Right ventricle myocardium superior (tissue), 1 donor: ENCODE measurements around the gene CABP2. TPM values are rescaled to one million over a fixed set of nuclear protein-coding genes. Genes with fewer than 3 reads are reported as not detected.
"Not testable (repeated sequence)": the region's sequence is repeated elsewhere in the genome, so short reads cannot be mapped to it uniquely, and the experiment has no call there.

ENCODE experiments used
- ATAC-seq: fragments of 200-7000 bp; cut with Tn5 transposase; one replicate; pipeline ENCODE4 v1.9.1; 2020; ENCODE audit warnings: mild to moderate bottlenecking; ENCODE audit not compliant: poor library complexity
- DNase-seq: peaks from one replicate; pipeline ENCODE4 v3.0.0-alpha.2; 2020
- intact Hi-C: fragments of 100-400 bp; cut with DNase I; formaldehyde crosslinking; loops from one replicate; pipeline ENCODE4 v1.11.2; 2022
- microRNA-seq: library from miRNA; unstranded; fragments of <30 nt; microRNA quantifications from one replicate; pipeline ENCODE4 v1.2.0, GENCODE V29; 2020
- total RNA-seq: library from RNA; stranded (reverse); fragmentation: NEBNext Ultra II Directional; extraction: Animal tissue kit (Norgen Biotek cat#: 25700); gene quantifications from one replicate; pipeline ENCODE4 v1.2.1, GENCODE V29; 2021
- donor health status: DM: no; HTN: yes; CAD: no; lungs with severe emphysema.

CABP2 gene
- total RNA-seq, 1 donor from 2014 or later = not detected

DNA sequence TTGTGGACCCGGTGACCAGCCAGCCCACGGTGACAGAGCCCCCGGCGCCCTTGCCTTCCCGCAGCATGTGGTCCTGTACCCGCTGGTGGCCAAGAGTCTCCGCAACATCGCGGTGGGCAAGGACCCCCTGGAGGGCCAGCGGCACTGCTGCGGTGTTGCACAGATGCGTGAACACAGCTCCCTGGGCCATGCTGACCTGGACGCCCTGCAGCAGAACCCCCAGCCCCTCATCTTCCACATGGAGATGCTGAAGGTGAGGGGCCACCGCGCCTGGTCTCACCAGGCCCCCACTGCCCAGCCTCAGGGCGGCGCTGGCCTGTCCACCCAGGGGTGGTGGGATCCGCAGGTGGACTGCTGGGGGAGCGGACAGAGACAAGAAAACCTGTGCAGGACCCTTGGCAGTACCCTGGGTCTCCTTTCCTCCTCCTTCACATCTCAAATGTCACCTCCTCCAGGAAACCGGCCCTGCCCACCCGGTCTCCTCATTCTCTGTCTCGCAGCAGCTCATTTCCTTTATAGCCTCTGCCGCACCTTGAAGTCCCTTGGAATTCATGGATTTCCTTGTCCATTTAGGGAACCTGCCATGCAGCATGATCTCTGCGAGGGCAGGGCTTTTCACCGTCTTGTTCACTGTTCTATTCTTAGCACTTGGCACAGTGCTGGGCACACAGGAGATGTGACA, 33.9 kb downstream of the CABP2 start:
- DNase-seq = no peak
- ATAC-seq = no peak
- intact Hi-C loops = no loop called here

- ATAC-seq = no peak
- no peak for DNase-seq
- intact Hi-C loops = no loop called here
Measured at GRCh38 chr11:67486481-67487195, 36.6 kb downstream of the CABP2 start.

DNA sequence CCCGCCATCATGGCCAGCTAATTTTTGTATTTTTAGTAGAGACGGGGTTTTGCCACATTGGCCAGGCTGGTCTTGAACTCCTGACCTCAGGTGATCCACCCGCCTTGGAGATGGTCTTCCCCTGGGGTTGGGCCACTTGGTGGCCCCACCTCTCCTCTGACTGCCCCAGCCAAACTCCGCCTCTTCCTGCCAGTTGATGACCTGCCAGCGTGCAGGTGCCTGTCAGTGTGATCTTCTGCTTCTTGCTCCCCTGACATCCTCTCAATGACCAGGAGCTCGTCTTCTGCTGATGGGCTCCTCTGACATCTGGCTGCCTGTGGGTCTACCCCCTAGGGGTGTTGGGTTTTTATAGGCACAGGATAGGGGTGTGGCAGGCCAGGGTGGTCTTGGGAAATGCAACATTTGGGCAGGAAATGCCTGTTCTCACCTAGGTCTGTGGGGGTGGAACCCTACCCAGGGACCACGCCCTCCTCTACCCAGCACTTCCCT, 37.3 kb downstream of the CABP2 start:
- ATAC-seq, intact Hi-C loops, DNase-seq: not testable (repeated sequence)

DNA sequence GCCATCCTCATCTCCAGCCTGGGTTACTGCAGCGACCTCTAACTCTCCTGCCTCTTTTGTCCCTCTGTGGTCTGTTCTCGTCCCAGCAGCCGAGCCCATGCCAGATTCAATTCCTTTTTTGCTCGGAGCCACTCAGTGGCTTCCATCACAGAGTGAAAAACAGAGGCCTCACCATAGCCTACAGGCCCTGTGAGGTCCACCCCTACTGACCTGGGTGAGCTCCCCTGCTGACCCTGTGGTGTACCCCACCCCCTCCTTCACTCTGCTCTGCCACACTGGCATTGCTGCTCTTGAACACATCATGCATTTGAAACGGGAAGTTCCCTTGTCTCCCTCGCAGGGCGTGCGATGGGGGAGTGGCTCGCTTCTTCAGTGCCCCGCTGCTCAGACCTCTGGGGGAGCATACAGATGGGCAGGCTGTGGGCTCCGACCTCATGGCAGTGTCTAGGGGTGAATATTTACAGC, 38.4 kb downstream of the CABP2 start:
- no peak for ATAC-seq
- peak; percentile 49 for DNase-seq
- intact Hi-C loops = no loop called here

- ATAC-seq = no peak
- no peak for DNase-seq
- intact Hi-C loops = no loop called here
Measured at GRCh38 chr11:67483831-67484665, 39.2 kb downstream of the CABP2 start.

DNA sequence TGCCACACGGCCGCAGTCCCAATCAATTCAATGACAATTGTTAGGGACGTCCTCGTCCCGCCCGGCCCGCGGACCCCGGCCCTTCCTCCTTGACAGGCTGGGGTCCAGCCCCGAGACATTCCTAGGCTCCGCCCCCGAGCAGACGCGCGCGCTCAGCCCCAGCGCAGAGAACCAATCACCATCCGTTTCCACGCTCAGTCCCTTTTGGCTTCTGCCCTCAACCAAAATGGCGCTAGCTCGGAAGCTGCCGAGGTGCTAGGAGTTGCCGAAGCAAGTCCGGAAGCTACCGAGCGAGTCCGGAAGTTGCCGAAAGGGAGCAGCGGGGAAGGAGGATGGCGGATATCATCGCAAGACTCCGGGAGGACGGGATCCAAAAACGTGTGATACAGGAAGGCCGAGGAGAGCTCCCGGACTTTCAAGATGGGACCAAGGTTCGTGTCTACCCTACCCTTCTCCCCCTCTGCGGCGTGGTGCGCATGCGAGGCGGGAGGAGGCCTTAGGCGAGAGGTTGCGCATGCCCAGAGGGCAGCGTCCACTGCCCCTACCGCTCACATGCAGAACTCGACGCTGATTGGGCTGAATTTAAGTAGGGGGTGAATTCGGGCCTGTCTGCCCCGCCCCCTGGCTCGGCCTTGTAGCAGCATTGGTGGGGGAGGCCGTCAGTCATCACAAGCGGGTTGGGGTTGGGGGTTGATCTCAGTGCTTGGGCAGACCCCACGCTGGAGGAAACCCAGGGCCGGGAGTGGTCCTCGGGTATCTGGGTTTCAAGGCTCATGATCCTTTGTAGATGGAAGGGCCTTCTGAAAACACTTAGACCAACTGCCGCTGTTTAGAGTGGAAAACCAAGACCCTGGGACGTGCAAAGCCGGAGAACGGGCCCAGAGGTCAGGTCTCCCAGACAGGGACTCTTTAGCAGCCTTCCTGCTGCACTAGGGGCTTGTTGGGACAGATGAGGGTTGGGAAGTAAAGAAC, 40.1 kb downstream of the CABP2 start, which contains the start of gene AIP:
Gene AIP (plus strand): TSS at position 200 of the 972 bp plus-strand sequence. CDS start 133 bp downstream, at position 333.
- peak; percentile 98 for DNase-seq
- intact Hi-C loops = no loop called here
- peak; percentile 99 for ATAC-seq

DNA sequence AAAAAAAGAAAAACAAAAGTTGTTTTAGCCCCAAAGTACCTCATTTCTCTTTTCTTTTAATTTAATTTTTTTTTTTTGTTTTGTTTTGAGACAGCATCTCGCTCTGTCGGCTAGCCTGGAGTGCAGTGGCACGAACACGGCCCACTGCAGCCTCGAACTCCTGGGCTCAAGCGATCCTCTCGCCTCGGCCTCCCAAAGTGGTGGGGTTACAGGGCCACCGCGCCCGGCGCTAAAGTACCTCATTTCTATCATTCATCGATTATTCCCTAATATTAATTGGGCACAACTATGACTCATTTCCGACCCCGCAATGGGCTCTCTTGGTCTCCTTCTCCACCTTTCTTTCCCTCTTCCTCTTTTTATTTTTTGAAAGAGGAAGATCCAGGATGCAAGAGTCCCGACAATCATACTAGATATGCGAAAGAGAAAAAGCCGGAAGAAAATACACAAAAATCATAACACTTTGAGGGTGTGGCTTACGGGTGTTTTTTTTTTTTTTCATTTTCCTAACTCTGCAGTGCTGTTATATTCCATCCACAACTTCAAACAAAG, 40.9 kb downstream of the CABP2 start:
- ATAC-seq = no peak
- intact Hi-C loops = no loop called here

DNA sequence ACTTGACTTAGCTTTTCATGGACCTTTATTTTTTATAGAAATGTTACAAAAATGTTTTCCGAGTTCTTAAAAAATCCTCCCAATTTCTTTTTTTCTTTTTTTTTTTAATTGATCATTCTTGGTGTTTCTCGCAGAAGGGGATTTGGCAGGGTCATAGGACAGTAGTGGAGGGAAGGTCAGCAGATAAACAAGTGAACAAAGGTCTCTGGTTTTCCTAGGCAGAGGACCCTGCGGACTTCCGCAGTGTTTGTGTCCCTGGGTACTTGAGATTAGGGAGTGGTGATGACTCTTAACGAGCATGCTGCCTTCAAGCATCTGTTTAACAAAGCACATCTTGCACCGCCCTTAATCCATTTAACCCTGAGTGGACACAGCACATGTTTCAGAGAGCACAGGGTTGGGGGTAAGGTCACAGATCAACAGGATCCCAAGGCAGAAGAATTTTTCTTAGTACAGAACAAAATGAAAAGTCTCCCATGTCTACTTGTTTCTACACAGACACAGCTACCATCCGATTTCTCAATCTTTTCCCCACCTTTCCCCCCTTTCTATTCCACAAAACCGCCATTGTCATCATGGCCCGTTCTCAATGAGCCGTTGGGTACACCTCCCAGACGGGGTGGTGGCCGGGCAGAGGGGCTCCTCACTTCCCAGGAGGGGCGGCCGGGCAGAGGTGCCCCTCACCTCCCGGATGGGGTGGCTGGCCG, 45.7 kb downstream of the CABP2 start:
- DNase-seq, intact Hi-C loops, ATAC-seq: not testable (repeated sequence)

More for the DNA sequence above, 40.9 kb downstream of the CABP2 start:
- no peak for DNase-seq

DNA sequence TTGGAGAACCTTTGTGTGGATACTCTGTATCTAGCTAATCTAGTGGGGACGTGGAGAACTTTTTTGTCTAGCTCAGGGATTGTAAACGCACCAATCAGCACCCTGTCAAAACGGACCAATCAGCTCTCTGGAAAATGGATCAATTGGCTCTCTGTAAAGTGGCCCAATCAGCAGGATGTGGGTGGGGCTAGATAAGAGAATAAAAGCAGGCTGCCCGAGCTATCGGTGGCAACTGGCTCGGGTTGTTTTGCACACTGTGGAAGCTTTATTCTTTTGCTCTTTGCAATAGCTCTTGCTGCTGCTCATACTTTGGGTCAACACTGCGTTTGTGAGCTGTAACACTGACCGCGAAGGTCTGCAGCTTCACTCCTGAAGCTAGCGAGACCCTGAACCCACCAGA, 46.6 kb downstream of the CABP2 start:
- intact Hi-C loops, ATAC-seq, DNase-seq: not testable (repeated sequence)

GRCh38 chr11:67472882-67473281, 50.4 kb downstream of the CABP2 start:
- ATAC-seq (no peak), DNase-seq (no peak)
- intact Hi-C loops = no loop called here

- DNase-seq (no peak), ATAC-seq (no peak)
- intact Hi-C loops = no loop called here
Measured at GRCh38 chr11:67470337-67471002, 52.8 kb downstream of the CABP2 start.

- intact Hi-C loops = loop anchor here (2.0 to 5.0 kb wide), 2 partner anchors 38 to 69 kb away; partner anchors contain the start of genes CDK2AP2, PITPNM1 and PPP1CA
- DNase-seq (peak; percentile 34), ATAC-seq (no peak)
Measured at GRCh38 chr11:67469508-67469811, 53.8 kb downstream of the CABP2 start.

Small RNA genes within 50 kb of the gene (microRNA-seq; reads per million reads assigned to microRNA genes)
- not detected for gene MIR6752

Other genes with a start within 250 kb of the CABP2 start
- gene ANKRD13D, start 234.1 kb downstream of the CABP2 start, total RNA-seq = 11.6 TPM
- 12.1 TPM for gene SSH3, start 219.9 kb downstream of the CABP2 start, total RNA-seq
- gene POLD4, start 169.9 kb downstream of the CABP2 start, total RNA-seq = 39.9 TPM
- gene CLCF1, start 149.8 kb downstream of the CABP2 start, total RNA-seq = 0.27 TPM
- 5.7 TPM for gene RAD9A, start 131.5 kb downstream of the CABP2 start, total RNA-seq
- gene PPP1CA, start 121.6 kb downstream of the CABP2 start, total RNA-seq = 103 TPM
- gene TBC1D10C, start 119.4 kb downstream of the CABP2 start, total RNA-seq = 1.00 TPM
- 15.0 TPM for gene CARNS1, start 107.8 kb downstream of the CABP2 start, total RNA-seq
- 24.6 TPM for gene RPS6KB2, start 95.0 kb downstream of the CABP2 start, total RNA-seq
- 1.0 TPM for gene PTPRCAP, start 85.8 kb downstream of the CABP2 start, total RNA-seq
- gene CORO1B, start 80.0 kb downstream of the CABP2 start, total RNA-seq = 27.1 TPM
- not detected for gene GPR152, start 70.7 kb downstream of the CABP2 start, total RNA-seq
- gene CABP4, start 68.1 kb downstream of the CABP2 start, total RNA-seq = 0.75 TPM
- gene TMEM134, start 54.2 kb downstream of the CABP2 start, total RNA-seq = 82.9 TPM
- 50.6 TPM for gene AIP, start 40.4 kb downstream of the CABP2 start, total RNA-seq
- 39.0 TPM for gene PITPNM1, start 18.1 kb downstream of the CABP2 start, total RNA-seq
- 57.8 TPM for gene CDK2AP2, start 15.3 kb downstream of the CABP2 start, total RNA-seq
- 361 TPM for gene GSTP1, start 60.4 kb upstream of the CABP2 start, total RNA-seq
- 754 TPM for gene NDUFV1, start 83.5 kb upstream of the CABP2 start, total RNA-seq
- 110 TPM for gene NUDT8, start 106.5 kb upstream of the CABP2 start, total RNA-seq
- 0.51 TPM for gene TBX10, start 116.3 kb upstream of the CABP2 start, total RNA-seq
- gene ACY3, start 127.3 kb upstream of the CABP2 start, total RNA-seq = not detected
- not detected for gene ALDH3B2, start 151.2 kb upstream of the CABP2 start, total RNA-seq